ENCODE measurements around the gene HYCC2. TPM values are rescaled to one million over a fixed set of nuclear protein-coding genes. Genes with fewer than 3 reads are reported as not detected.
A peak's percentile ranks its signal among the peaks of the same experiment; 100 is the strongest.

Gene HYCC2
- total and polyA plus RNA-seq, 2 of the 8 experiments (the other 6 are each of a cell fraction or from before 2014, with no cell fraction given), result 0.86 to 8.0 TPM

- Histone ChIP-seq H2BK120ac (replicated peaks; ENCODE audit: low read depth, low read length) (no peak overlapping the region), H3K14ac (ENCODE audit: insufficient read length) (no peak overlapping the region), H3K4me1 (replicated peaks in 1 of 4; ENCODE audit: control insufficient read depth in 3 of 4, insufficient read depth in 4 of 4, low read length in 3 of 4) (peaks cover 4 to 11% (median 7%) of the 10 kb centered on the region in 4 experiments), H4K20me1 (replicated peaks in 1 of 2; ENCODE audit: control insufficient read depth in 1 of 2, insufficient read depth in 2 of 2, low read length in 2 of 2) (peaks cover 0 to 2% of the 10 kb centered on the region in 2 experiments), H3K36me3 (ENCODE audit: control insufficient read depth in 2 of 4, insufficient read depth in 4 of 4, low read length in 3 of 4) (no peaks in the 10 kb centered on the region), H3K4ac (replicated peaks; ENCODE audit: insufficient read length, low read depth, low read length) (no peak overlapping the region), H3K4me2 (ENCODE audit: insufficient read depth in 1 of 2, low read depth in 2 of 2, low read length in 2 of 2) (peak overlapping the region; percentile 54 to 71), H3K9me3 (ENCODE audit: insufficient read depth in 2 of 2, low read depth in 1 of 2, low read length in 1 of 2) (peaks cover 0 to 4% of the 10 kb centered on the region in 2 experiments; a peak in 1 of 4 replicates), H4K5ac (ENCODE audit: insufficient read length, low read depth, low read length) (no peak overlapping the region), H2BK15ac (ENCODE audit: low read length) (no peak overlapping the region), H4K8ac (ENCODE audit: extremely low read depth, insufficient read depth, low read length) (peak overlapping the region; percentile 83), H2BK5ac (ENCODE audit: low read depth, low read length) (0 out of 2 replicates have a peak overlapping the region, but pooled peaks have one; percentile 9), H3K79me2 (ENCODE audit: control insufficient read depth in 1 of 2, insufficient read depth in 2 of 2, low read length in 2 of 2) (no peaks in the 10 kb centered on the region), H3K27me3 (replicated peaks in 1 of 4; ENCODE audit: control insufficient read depth in 3 of 4, extremely low read depth in 1 of 4, insufficient read depth in 3 of 4, low read length in 3 of 4) (no peaks in the 10 kb centered on the region), H2BK20ac (ENCODE audit: low read length) (no peak overlapping the region), H3K79me1 (ENCODE audit: low read depth, low read length) (no peaks in the 10 kb centered on the region), H3K9ac (replicated peaks in 1 of 4; ENCODE audit: extremely low read depth in 1 of 4, low read depth in 3 of 4, low read length in 3 of 4) (peak overlapping the region in 2 of 4 experiments; percentile 8 to 29; a peak in 3 of 7 replicates), H2AK5ac (ENCODE audit: low read depth, low read length) (no peak overlapping the region), H3K23ac (ENCODE audit: insufficient read length) (no peak overlapping the region), H3K56ac (replicated peaks; ENCODE audit: insufficient read length, low read depth, low read length) (peak overlapping the region; percentile 35), H3K23me2 (ENCODE audit: low read depth, low read length) (peaks cover 9% of the 10 kb centered on the region), H2AFZ (ENCODE audit: low read length) (peak overlapping the region; percentile 8; the same call in 1 of the 2 replicates), H3K4me3 (ENCODE audit: extremely low read depth in 1 of 4, insufficient read depth in 2 of 4, low read depth in 3 of 4, low read length in 4 of 4) (peak overlapping the region; percentile 31 to 67 (median 54)), H3K27ac (ENCODE audit: low read depth, low read length) (no peak overlapping the region), H3K18ac (ENCODE audit: extremely low read depth, low read length) (peak overlapping the region; percentile 42), H2BK12ac (ENCODE audit: low read depth, low read length) (no peak overlapping the region), H4K91ac (replicated peaks; ENCODE audit: insufficient read length, low read length) (peak overlapping the region; percentile 30)
- peak in 1 of 2 experiments; percentile 52 for DNase-seq (ENCODE audit: low read depth in 1 of 2, low spot score in 2 of 2)
- CTCF ChIA-PET (ENCODE audit: partially characterized antibody), result interaction anchor here (0.8 to 2.8 kb wide), 13 partner anchors 8 to 155 kb away, joined by 3 to 21 read pairs (median 5); partner anchors contain the start of genes CASP10 and ORC2
- FAIRE-seq, result no peak
- POLR2A ChIA-PET (ENCODE audit: partially characterized antibody), result interaction anchor here (0.9 to 3.7 kb wide), 5 partner anchors 10 to 254 kb away, joined by 3 to 16 read pairs (median 3); partner anchors contain the start of genes CLK1, NDUFB3 and ORC2
- WGBS, 2 experiments (ENCODE audit: extremely low coverage in 1 of 2, insufficient coverage in 1 of 2, insufficient read length in 1 of 2, insufficient replicate concordance in 2 of 2, low coverage in 1 of 2, low lambda C conversion rate in 2 of 2, missing lambda C conversion rate in 1 of 2), result 14% methylated on average over 46 of the region's 48 CpGs; no CpG with 5 or more reads in 1 of the 2 experiments
- TF ChIP-seq RAD21 (IDR thresholded peaks at IDR 0.05 in 1 of 2, conservative IDR thresholded peaks at IDR 0.05 in 1 of 2; ENCODE audit: low read depth in 2 of 2, low read length in 2 of 2) (peak; percentile 16 to 26; a peak in 2 of 4 replicates), KDM1A (IDR thresholded peaks at IDR 0.05; ENCODE audit: borderline replicate concordance, low read length) (0 out of 2 replicates have a peak, but pooled peaks have one; percentile 21), CTCF (IDR thresholded peaks at IDR 0.05; ENCODE audit: control extremely low read depth in 1 of 3, insufficient read depth in 1 of 3, low read depth in 1 of 3, low read length in 3 of 3) (peak; percentile 12 to 42 (median 22)), TBP (IDR thresholded peaks at IDR 0.05; ENCODE audit: low read depth, low read length) (peak; percentile 34; the same call in 1 of the 2 replicates), CTBP2 (IDR thresholded peaks at IDR 0.05; ENCODE audit: borderline replicate concordance, insufficient read depth, insufficient read length, low read length) (no peak), EGR1 (IDR thresholded peaks at IDR 0.05; ENCODE audit: borderline replicate concordance, low read depth, low read length) (no peak), SUZ12 (IDR thresholded peaks at IDR 0.05; ENCODE audit: low read length) (no peak)
Measured at GRCh38 chr2:201118121-201118960, 46.9 kb upstream of the HYCC2 start.

Measured in H1 (cell line).